Gastrocnemius medialis (tissue), 4 donors: ENCODE measurements around the gene AADAC. TPM values are rescaled to one million over a fixed set of nuclear protein-coding genes. Genes with fewer than 3 reads are reported as not detected.

ENCODE experiments used
- ATAC-seq, 2 donors: fragments of 150-250 bp; one replicate each; pipeline ENCODE4 v1.9.1; 2016
- DNase-seq, 2 donors: peaks; one replicate each; pipeline ENCODE4 v3.0.0-alpha.2; 2019
- H3K27ac ChIP-seq, 4 donors: fragments of 200-600 bp; sonication (generic); 1 replicate in 1 of 4; 2 replicates in 3 of 4; pipeline ENCODE4 v1.5.1; 2016 to 2018; ENCODE audit warnings: mild to moderate bottlenecking in 2 of 4, moderate library complexity in 1 of 4
- H3K27me3 ChIP-seq, 3 donors: fragments of 200-600 bp; sonication (generic) in 2 of 3; 1 replicate in 1 of 3; 2 replicates in 2 of 3; pipeline versions ENCODE4 v1.5.1 to v1.6.0; 2016 to 2019; ENCODE audit warnings: mild to moderate bottlenecking in 1 of 3, moderate library complexity in 1 of 3
- H3K36me3 ChIP-seq, 2 donors: fragments of 200-600 bp; sonication (generic) in 1 of 2; one replicate each; pipeline ENCODE4 v1.5.1; 2017 to 2018
- H3K4me1 ChIP-seq, 2 donors: fragments of 200-600 bp; sonication (generic) in 1 of 2; one replicate each; pipeline ENCODE4 v1.5.1; 2016 to 2017; ENCODE audit warnings: mild to moderate bottlenecking in 2 of 2
- H3K4me3 ChIP-seq, 4 donors: fragments of 200-600 bp; sonication (generic) in 3 of 4; 1 replicate in 1 of 4; 2 replicates in 3 of 4; pipeline ENCODE4 v1.5.1; 2016 to 2019; ENCODE audit warnings: mild to moderate bottlenecking in 2 of 4
- H3K9me3 ChIP-seq, 3 donors: fragments of 200-600 bp; sonication (generic) in 2 of 3; 1 replicate in 1 of 3; 2 replicates in 2 of 3; pipeline ENCODE4 v1.5.1; 2016 to 2019
- CTCF ChIP-seq, 5 experiments: fragments of 450-650 bp in 3 of 5; fragments of 200-600 bp in 2 of 5; sonication (generic) in 2 of 5; IDR thresholded peaks in 4 of 5; conservative IDR thresholded peaks in 1 of 5; 1 replicate in 4 of 5; 2 replicates in 1 of 5; pipeline ENCODE4 v1.5.1; 2016 to 2019; ENCODE audit warnings: antibody characterized with exemption in 5 of 5, mild to moderate bottlenecking in 3 of 5, moderate library complexity in 3 of 5
- POLR2A ChIP-seq, 2 donors: fragments of 450-650 bp; IDR thresholded peaks; one replicate each; pipeline ENCODE4 v1.6.1; 2017; ENCODE audit warnings: antibody characterized with exemption in 2 of 2, mild to moderate bottlenecking in 2 of 2, moderate library complexity in 2 of 2
- in situ Hi-C, 4 donors: fragments of 200-750 bp; cut with MboI; loops; one replicate each; pipeline versions ENCODE4 v1.15.0 to v1.8.0; 2017; ENCODE audit warnings: low sequenced_read_pairs in 4 of 4
- intact Hi-C: fragments of 100-400 bp; cut with DNase I; formaldehyde crosslinking; loops from one replicate; pipeline ENCODE4 v1.15.1; 2023; ENCODE audit warnings: low total_unique reads
- total RNA-seq, 4 donors: library from RNA; depleted of rRNA; stranded (reverse); fragments of >200 nt; gene quantifications; one replicate each; pipeline versions ENCODE4 v1.1.0 to v1.2.3, GENCODE V29; 2016

The AADAC gene
- total RNA-seq, 4 donors from 2014 or later = 0.85 to 1.1 TPM; not detected in 2

- TF ChIP-seq CTCF (IDR thresholded peaks at IDR 0.05 in 4 of 5, conservative IDR thresholded peaks at IDR 0.05 in 1 of 5) (no peak), POLR2A (IDR thresholded peaks at IDR 0.05) (no peak)
- in situ Hi-C loops = no loop called here
- Histone ChIP-seq H3K36me3 (no peaks in the 10 kb centered on the region), H3K27me3 (no peaks in the 10 kb centered on the region), H3K9me3 (no peaks in the 10 kb centered on the region), H3K27ac (no peak overlapping the region), H3K4me1 (no peaks in the 10 kb centered on the region), H3K4me3 (no peak overlapping the region)
- no peak for ATAC-seq
- DNase-seq = no peak
- intact Hi-C loops = no loop called here
These were observed 2.2 kb downstream of the AADAC start for GRCh38 chr3:151816091-151816604.

GRCh38 chr3:151817473-151817872 is 3.6 kb downstream of the AADAC start:
- intact Hi-C loops (no loop called here), in situ Hi-C loops (no loop called here)
- no peak for TF ChIP-seq CTCF (IDR thresholded peaks at IDR 0.05 in 4 of 5, conservative IDR thresholded peaks at IDR 0.05 in 1 of 5)
- no peak for TF ChIP-seq POLR2A (IDR thresholded peaks at IDR 0.05)
- Histone ChIP-seq H3K27ac (no peak overlapping the region), H3K27me3 (no peaks in the 10 kb centered on the region), H3K36me3 (no peaks in the 10 kb centered on the region), H3K4me3 (no peak overlapping the region), H3K4me1 (no peaks in the 10 kb centered on the region), H3K9me3 (no peaks in the 10 kb centered on the region)
- DNase-seq (no peak), ATAC-seq (no peak)

GRCh38 chr3:151818361-151818760 is 4.4 kb downstream of the AADAC start:
- intact Hi-C loops (no loop called here), in situ Hi-C loops (no loop called here)
- no peak for ATAC-seq
- Histone ChIP-seq H3K4me3 (no peak overlapping the region), H3K27ac (no peak overlapping the region), H3K36me3 (no peaks in the 10 kb centered on the region), H3K27me3 (no peaks in the 10 kb centered on the region), H3K4me1 (no peaks in the 10 kb centered on the region), H3K9me3 (no peaks in the 10 kb centered on the region)
- TF ChIP-seq POLR2A (IDR thresholded peaks at IDR 0.05) = no peak
- TF ChIP-seq CTCF (IDR thresholded peaks at IDR 0.05 in 4 of 5, conservative IDR thresholded peaks at IDR 0.05 in 1 of 5) = no peak
- DNase-seq = no peak

- intact Hi-C loops (no loop called here), in situ Hi-C loops (no loop called here)
- Histone ChIP-seq H3K27me3 (no peaks in the 10 kb centered on the region), H3K27ac (no peak overlapping the region), H3K4me1 (no peaks in the 10 kb centered on the region), H3K4me3 (no peak overlapping the region), H3K9me3 (no peaks in the 10 kb centered on the region), H3K36me3 (no peaks in the 10 kb centered on the region)
- TF ChIP-seq CTCF (IDR thresholded peaks at IDR 0.05 in 4 of 5, conservative IDR thresholded peaks at IDR 0.05 in 1 of 5) (no peak), POLR2A (IDR thresholded peaks at IDR 0.05) (no peak)
- DNase-seq (no peak), ATAC-seq (no peak)
These were observed 6.0 kb downstream of the AADAC start for GRCh38 chr3:151819910-151820309.

- Histone ChIP-seq H3K36me3 (no peaks in the 10 kb centered on the region), H3K9me3 (no peaks in the 10 kb centered on the region), H3K4me3 (no peak overlapping the region), H3K27ac (no peak overlapping the region), H3K4me1 (no peaks in the 10 kb centered on the region), H3K27me3 (no peaks in the 10 kb centered on the region)
- no peak for ATAC-seq
- DNase-seq = no peak
- in situ Hi-C loops (no loop called here), intact Hi-C loops (no loop called here)
- TF ChIP-seq CTCF (IDR thresholded peaks at IDR 0.05 in 4 of 5, conservative IDR thresholded peaks at IDR 0.05 in 1 of 5) (no peak), POLR2A (IDR thresholded peaks at IDR 0.05) (no peak)
These were observed 13.9 kb downstream of the AADAC start for GRCh38 chr3:151827816-151828215.
